GM19193 (cell line): ENCODE results near the gene SDS.

Source experiments
- POLR2A ChIP-seq: IDR thresholded peaks from 4 replicates; pipeline ENCODE4 v1.6.1; 2011; ENCODE audit not compliant: insufficient read depth, insufficient read length; ENCODE audit errors: extremely low read depth

The SDS gene, protein sequence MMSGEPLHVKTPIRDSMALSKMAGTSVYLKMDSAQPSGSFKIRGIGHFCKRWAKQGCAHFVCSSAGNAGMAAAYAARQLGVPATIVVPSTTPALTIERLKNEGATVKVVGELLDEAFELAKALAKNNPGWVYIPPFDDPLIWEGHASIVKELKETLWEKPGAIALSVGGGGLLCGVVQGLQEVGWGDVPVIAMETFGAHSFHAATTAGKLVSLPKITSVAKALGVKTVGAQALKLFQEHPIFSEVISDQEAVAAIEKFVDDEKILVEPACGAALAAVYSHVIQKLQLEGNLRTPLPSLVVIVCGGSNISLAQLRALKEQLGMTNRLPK

DNA sequence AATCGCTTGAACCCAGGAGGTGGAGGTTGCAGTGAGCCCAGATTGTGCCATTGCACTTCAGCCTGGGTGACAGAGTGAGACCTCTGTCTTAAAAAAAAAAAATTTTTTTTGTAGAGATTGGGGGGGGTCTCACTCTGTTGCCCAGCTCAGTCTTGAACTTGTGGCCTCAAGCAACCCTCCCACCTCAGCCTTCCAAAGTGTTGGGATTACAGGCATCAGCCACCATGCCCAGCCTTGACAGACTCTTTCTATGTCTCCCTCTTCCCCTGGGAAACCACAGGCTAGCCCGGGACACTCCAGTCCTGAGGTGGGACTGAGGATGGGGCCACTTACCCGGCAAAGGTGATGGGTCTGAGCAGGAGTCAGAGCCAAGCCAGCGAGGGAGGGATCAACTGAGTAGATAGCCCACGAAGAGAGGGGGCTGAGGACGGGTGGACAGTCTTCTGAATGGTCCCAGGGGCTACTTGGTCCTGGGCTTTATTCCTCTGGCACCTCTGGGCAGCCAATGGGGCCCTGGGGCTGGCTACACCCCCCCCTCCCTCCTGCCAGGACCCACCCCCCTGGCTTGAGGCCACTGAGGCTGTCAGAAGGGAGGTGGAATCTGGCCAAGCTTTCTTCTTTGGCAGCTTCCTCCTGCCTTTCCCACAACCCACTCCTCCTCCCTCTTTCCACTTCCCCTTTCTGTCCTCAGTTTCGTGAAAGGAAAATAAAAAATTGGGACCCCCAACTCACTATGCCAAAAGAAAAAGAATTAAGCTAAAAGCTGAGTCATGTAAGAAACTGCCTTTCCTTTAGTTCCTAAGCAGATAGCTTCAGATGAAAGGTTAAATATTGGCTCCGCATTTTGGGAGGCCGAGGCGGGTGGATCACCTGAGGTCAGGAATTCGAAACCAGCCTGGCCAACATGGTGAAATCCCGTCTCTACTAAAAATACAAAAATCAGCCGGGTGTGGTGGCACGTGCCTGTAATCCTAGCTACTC, at the start of gene SDS:
TSS of gene SDS (minus strand) at position 453 of the 981 bp plus-strand sequence. CDS start 4,179 bp downstream, outside the sequence.
- TF ChIP-seq POLR2A = no peak

DNA sequence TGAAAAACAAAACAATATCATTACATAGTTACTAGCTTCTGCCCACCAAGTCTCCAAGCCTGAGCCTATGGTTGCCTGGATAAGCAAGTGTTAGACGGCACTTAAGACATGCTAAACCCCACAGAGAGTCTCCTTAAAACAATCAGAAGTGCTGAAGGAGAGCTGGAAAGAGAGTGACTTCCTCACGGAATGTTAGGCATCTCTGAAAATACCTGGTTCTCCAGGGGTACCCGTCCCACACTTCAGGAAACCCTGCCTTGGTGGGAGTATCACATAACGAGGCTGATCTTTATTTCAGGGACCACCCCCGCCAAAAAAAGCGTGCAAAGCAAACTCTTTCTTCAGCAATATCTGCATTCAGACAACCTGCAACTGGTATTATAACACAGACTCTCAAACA, 49.6 kb upstream of the SDS start:
- TF ChIP-seq POLR2A = no peak

DNA sequence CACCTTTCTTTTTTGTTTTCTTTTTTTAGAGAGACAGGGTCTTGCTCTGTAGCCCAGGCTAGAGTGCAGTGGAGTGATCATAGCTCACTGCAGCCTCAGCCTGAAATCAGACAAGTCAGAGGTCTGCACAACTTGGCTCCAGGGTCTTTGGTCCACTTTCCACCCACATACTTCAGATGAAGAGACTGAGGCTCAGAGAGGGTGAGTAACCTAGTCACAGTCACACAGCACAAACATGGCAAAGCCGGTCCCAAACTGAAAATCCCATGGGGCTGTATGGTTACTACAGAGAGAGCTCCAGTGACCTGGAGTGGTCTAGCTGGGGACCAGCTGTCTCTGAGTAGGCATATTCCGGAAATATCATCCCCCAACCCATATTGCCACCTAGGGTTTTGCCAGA, 48.8 kb upstream of the SDS start:
- no peak for TF ChIP-seq POLR2A

DNA sequence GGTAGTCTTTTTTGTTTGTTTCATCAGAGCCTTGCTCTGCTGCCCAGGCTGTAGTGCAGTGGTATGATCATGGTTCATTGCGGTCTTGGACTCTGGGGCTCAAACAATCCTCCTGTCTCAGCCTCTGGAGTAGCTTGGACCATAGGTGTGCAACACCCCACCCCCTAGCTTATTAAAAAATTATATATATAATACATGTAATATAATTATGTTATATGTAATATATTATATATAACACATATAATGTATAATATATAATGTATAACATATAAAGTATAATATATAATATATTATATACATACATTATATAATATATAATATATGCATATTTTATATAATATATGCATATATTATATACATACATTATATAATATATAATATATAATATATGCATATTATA, 46.2 kb upstream of the SDS start:
- no peak for TF ChIP-seq POLR2A

DNA sequence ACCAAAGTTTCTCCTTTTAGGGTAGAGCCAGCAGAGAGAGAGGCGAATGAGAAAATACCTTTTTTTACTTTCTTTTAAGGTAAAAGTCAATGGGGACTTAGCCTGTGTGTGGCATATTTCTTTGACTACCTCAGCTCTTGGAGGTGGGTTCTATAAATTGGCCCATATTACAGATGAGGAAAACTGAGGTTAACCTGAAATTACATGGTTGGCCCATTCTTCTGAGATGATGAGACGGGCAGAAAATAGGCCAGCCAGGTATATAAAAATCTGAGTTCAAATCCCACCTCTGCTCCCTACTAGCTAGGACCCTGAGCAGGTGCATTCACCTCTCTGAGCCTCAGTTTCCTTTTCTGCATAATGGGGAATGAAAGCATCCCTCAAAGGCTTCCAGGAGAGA, 45.6 kb upstream of the SDS start:
- TF ChIP-seq POLR2A = no peak

DNA sequence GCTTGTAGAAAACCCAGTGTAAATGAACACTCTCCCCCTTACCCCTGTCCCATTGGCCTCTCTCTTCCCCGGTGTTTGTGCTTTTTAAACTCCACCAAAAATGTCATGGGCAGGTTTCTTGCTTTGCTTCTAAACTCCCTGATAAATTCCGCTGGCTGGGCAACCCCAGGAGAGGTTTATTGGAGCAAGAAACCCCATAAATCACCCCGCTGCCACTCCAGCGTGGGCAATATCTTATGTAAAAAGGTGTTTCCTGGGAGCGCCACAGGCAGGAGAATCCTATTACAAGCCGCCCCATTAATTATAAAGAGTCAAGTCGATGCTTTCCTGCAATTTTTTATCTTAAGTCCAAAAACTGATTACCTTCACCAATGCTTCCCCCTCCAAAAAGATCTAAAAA, 45.2 kb upstream of the SDS start:
- no peak for TF ChIP-seq POLR2A

DNA sequence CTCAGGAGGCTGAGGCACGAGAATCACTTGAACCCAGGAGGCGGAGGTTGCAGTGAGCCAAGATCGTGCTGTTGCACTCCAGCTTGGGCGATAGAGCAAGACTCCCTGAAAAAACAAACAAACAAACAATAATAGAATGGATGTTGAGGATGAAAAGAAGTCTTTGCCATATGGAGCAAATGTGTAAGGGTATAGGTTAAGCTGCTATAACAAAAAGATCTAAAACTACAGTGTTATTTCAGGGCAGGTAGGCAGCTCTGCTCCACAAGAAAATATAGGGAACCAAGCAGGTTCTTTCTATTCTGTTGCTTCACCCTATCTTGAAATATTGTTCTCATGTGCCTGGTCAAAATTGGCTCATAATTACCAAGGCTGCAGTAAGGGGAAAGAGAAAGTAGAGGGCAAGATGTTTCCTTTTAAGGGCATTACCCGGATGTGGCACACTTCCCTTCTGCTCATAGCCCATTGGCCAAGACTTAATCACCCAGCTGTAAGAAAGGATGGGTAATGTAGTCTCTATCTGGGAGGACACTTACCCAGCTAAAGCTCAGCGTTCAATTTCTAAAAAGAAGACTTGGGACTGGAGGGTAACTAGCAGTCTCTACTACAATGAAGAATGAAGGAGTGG, 42.0 kb upstream of the SDS start:
- no peak for TF ChIP-seq POLR2A

DNA sequence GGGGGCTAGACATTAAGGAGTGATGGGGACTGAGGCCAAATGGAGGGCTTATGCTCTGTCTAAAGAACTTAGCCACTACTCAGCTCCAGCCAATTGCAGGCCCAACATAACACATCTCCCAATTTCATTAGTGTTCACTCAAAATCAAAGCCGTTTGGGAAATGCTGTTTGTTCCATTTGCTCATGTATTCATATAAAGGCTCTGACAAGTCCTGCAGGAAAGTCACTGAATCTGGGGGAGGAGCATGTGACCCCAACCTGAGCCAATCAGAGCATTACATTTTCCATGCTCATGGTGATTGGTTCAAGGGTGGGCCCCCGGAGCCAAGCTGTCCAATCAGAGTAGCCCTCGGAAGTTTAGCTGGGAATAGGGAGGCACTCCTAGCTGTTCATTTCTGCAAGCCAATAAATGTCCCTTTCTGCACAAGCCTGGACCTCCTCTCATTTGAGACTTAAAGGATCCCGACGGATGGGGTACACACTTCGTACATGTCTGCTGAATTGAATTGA, 39.4 kb upstream of the SDS start:
- TF ChIP-seq POLR2A = no peak

DNA sequence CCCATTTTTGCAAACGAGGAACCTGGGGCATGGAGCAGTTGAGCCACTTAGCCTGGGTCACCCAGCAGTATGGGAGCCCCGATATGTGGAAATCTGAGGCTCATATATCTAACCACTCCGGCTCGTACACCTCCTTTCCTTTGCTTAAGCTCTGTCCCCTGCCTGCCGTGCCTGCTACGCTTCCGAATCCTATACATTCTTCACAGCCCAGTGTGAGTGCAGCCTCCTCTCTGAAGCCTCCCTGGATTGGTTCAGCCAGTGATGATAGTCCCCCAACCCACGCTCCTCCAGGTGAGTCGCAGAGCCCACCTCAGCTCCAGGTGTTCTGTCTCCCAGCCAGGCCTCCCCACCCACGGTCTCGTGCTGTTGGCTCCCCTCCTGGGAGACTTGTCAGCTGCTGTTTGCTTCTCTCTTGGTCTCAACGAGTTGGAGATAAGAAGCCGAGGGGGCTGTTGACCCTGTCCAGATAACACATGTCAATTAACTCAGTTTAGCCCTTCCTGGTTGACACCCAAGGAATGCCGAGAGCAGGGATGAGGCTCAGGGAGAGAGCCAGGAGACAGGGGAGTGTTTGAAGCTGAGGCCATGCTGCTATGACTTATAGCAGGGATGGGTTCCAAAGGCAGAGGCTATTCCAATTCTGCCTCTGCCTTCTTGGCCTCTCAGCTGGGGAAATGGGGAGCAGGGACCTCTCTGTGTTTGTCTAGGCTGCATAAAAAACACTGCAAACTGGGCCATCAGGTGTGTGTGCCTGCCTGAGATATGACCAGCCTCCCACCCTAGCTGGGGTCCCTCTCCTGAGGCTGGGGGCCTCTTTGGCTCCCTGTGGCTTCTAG, 37.5 kb upstream of the SDS start:
- TF ChIP-seq POLR2A = no peak

DNA sequence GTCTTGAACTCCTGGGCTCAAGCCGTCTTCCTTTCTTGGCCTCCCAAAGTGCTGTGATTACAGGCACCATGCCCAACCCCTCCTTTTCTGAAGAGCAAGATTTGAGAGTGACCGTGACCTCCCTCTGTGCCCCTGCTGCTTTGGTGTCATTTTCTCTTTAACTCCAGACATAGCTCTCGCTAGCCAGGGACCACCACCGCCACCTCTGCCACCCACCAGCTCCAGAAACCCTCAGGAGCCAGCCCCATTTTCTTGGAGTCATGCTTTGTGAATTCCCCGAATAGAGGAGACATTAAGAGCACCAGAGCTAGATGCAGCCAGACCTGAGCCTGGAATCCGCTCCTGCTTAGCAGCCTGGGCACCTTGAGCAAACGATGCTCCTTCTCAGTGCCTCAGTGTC, 36.6 kb upstream of the SDS start:
- TF ChIP-seq POLR2A = no peak

DNA sequence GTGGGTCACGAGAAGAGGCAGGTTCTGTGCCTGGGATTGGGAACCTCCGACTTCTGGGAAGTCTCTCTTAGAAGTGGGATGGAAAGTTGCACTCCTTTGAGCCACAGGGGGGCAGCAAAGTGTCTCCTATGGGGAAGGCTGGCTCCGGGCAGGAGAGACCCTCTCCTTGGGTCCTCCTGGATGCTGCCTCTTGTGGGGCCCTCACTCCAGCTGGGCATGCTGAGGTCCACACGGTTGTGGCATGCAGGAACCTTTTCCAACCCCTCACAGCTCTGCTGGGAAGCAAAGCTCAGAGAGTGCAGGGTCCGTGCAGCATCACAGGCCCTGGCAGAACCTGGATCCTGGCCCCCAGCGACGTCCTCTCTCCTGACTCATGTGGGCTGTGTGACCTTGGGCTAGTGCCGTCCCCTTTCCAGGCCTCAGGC, 35.9 kb upstream of the SDS start:
- no peak for TF ChIP-seq POLR2A

DNA sequence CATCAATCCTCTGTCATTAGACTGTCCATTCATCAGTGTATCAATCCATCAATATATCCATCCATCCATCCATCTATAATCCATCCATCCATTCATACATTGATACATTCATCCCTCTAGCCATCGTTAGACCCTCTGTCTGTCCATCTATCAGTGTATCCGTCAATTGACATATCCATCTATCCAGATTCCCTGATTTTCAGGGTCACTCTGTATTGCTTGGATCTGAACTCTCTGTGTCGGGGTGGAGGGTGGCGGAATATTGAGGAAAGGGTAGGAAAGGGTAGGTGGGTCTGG, 35.6 kb upstream of the SDS start:
- no peak for TF ChIP-seq POLR2A

DNA sequence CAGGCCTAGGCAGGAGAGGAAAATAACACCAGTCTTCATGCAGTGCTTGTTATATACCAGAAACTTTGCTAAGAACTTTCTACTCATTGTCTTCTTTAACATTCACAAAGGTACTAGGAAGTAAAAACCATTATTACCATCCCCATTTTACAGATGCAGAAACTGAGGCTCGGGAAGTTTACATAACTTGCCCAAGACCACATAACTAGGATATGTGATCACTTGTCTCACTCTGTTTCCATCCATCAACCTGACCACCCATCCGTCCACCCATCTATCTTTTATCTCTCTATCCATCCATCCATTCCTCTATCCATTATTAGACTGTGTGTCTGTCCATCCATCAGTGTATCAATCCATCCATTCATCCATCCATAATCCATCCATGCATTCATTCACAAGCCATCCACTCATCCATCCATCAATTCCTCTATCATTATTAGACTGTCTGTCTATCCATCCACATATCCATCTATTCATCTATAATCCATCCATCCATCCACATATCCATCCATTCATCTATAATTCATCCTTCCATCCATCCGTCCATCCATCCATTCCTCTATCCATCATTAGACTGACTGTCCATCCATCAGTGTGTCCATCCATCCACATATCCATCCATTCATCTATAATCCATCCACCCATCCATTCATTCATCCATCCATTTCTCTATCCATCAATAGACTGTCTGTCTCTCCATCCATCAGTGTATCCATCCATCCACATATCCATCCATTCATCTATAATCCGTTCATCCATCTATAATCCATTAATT, 35.0 kb upstream of the SDS start:
- TF ChIP-seq POLR2A = no peak

DNA sequence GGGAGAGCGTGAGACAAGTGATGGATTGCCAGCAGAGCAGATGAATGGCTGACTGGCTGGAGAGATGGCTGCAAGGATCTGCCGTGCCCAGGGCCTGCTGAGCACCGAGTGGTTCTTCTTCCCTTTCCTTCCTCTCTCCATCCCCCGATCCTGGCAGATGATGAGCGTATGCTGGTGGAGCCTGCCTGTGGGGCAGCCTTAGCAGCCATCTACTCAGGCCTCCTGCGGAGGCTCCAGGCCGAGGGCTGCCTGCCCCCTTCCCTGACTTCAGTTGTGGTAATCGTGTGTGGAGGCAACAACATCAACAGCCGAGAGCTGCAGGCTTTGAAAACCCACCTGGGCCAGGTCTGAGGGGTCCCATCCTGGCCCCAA, 34.0 kb upstream of the SDS start:
- TF ChIP-seq POLR2A = no peak
